ENCODE data around the gene ZBTB21.

- no peak for TF ChIP-seq POLR2A (IDR thresholded peaks at IDR 0.05)
- TF ChIP-seq CTCF (IDR thresholded peaks at IDR 0.05), result no peak
Observed at GRCh38 chr21:42016364-42016985, 6.3 kb upstream of the ZBTB21 start.
